HG03520 (cell line): Measurements from ENCODE around the gene SH3TC2.

ENCODE experiments used
- ATAC-seq: cut with Tn5 transposase; IDR thresholded peaks from one replicate; pipeline ENCODE4 v1.9.1; 2021; ENCODE audit warnings: mild to moderate bottlenecking, moderate library complexity; ENCODE audit not compliant: unreplicated experiment

Gene SH3TC2

GRCh38 chr5:149061341-149061740 lies 1.5 kb downstream of the SH3TC2 start:
- ATAC-seq, result no peak

- ATAC-seq, result no peak
Measured at GRCh38 chr5:149060325-149060724, 2.5 kb downstream of the SH3TC2 start.

- no peak for ATAC-seq
Measured at GRCh38 chr5:149056616-149057165, 6.2 kb downstream of the SH3TC2 start.

- no peak for ATAC-seq
Measured at GRCh38 chr5:149054416-149054815, 8.4 kb downstream of the SH3TC2 start.

GRCh38 chr5:149053072-149053695 lies 9.7 kb downstream of the SH3TC2 start:
- no peak for ATAC-seq

- no peak for ATAC-seq
Measured at GRCh38 chr5:149049371-149049781, 13.5 kb downstream of the SH3TC2 start.

- ATAC-seq, result no peak
Measured at GRCh38 chr5:149048811-149049210, 14.1 kb downstream of the SH3TC2 start.

- no peak for ATAC-seq
Measured at GRCh38 chr5:149047462-149047861, 15.4 kb downstream of the SH3TC2 start.

- no peak for ATAC-seq
Measured at GRCh38 chr5:149046196-149046829, 16.5 kb downstream of the SH3TC2 start.

GRCh38 chr5:149045089-149045460 lies 17.8 kb downstream of the SH3TC2 start:
- ATAC-seq, result no peak

GRCh38 chr5:149044453-149045088 lies 18.3 kb downstream of the SH3TC2 start:
- no peak for ATAC-seq

- no peak for ATAC-seq
Measured at GRCh38 chr5:149043641-149044040, 19.2 kb downstream of the SH3TC2 start.

GRCh38 chr5:149042865-149043264 lies 20.0 kb downstream of the SH3TC2 start:
- no peak for ATAC-seq

GRCh38 chr5:149041242-149041641 lies 21.6 kb downstream of the SH3TC2 start:
- no peak for ATAC-seq

GRCh38 chr5:149040421-149040820 lies 22.4 kb downstream of the SH3TC2 start:
- ATAC-seq, result no peak

GRCh38 chr5:149039506-149039905 lies 23.4 kb downstream of the SH3TC2 start:
- ATAC-seq, result no peak

GRCh38 chr5:149038336-149039080 lies 24.4 kb downstream of the SH3TC2 start:
- ATAC-seq, result no peak

GRCh38 chr5:149037817-149038216 lies 25.0 kb downstream of the SH3TC2 start:
- ATAC-seq, result no peak

GRCh38 chr5:149036970-149037369 lies 25.9 kb downstream of the SH3TC2 start:
- ATAC-seq, result no peak

- ATAC-seq, result no peak
Measured at GRCh38 chr5:149036168-149036567, 26.7 kb downstream of the SH3TC2 start.

- peak; percentile 95 for ATAC-seq
Measured at GRCh38 chr5:149035372-149035790, 27.5 kb downstream of the SH3TC2 start.
